GM23338 (cell line): ENCODE measurements around the gene BCCIP. TPM values are rescaled to one million over a fixed set of nuclear protein-coding genes. Genes with fewer than 3 reads are reported as not detected.

Experiments used
- ATAC-seq: fragments of 200-7000 bp; cut with Tn5 transposase; 3 replicates; pipeline ENCODE4 v1.9.1; 2020
- DNase-seq: peaks from one replicate; pipeline ENCODE4 v3.0.0-alpha.2; 2015; ENCODE audit warnings: low spot score
- H2AFZ ChIP-seq: fragments of 200-600 bp; sonication (generic); 2 replicates; pipeline ENCODE4 v1.8.0; 2016; ENCODE audit warnings: antibody characterized with exemption, mild to moderate bottlenecking, moderate library complexity
- H3F3A ChIP-seq: fragments of 200-600 bp; sonication (generic); replicated peaks from 2 replicates; pipeline ENCODE4 v1.8.0; 2017; ENCODE audit warnings: antibody characterized with exemption, mixed run types, low read depth
- H3K27ac ChIP-seq: fragments of 200-600 bp; sonication (generic); 2 replicates; pipeline ENCODE4 v1.6.1; 2016; ENCODE audit warnings: low read depth
- H3K27me3 ChIP-seq: fragments of 200-600 bp; sonication (generic); 2 replicates; pipeline ENCODE4 v1.8.0; 2016; ENCODE audit warnings: mild to moderate bottlenecking, mixed run types, moderate library complexity; ENCODE audit not compliant: insufficient read depth
- H3K36me3 ChIP-seq: fragments of 200-600 bp; sonication (generic); 2 replicates; pipeline ENCODE4 v1.8.0; 2016; ENCODE audit warnings: mild to moderate bottlenecking; ENCODE audit not compliant: insufficient read depth
- H3K4me1 ChIP-seq: fragments of 200-600 bp; sonication (generic); 2 replicates; pipeline ENCODE4 v1.8.0; 2016; ENCODE audit warnings: mild to moderate bottlenecking, moderate library complexity; ENCODE audit not compliant: insufficient read depth
- H3K4me2 ChIP-seq: fragments of 200-600 bp; sonication (generic); 2 replicates; pipeline ENCODE4 v1.7.1; 2017; ENCODE audit warnings: mixed run types
- H3K4me3 ChIP-seq: fragments of 200-600 bp; sonication (generic); 2 replicates; pipeline ENCODE4 v1.6.1; 2016; ENCODE audit warnings: mixed run types
- H3K79me2 ChIP-seq: fragments of 200-600 bp; sonication (generic); replicated peaks from 2 replicates; pipeline ENCODE4 v1.8.0; 2017; ENCODE audit warnings: mild to moderate bottlenecking; ENCODE audit not compliant: insufficient read depth
- H3K9me2 ChIP-seq: fragments of 200-600 bp; sonication (generic); 2 replicates; pipeline ENCODE4 v1.8.0; 2017; ENCODE audit not compliant: insufficient read depth
- H4K20me1 ChIP-seq: fragments of 200-600 bp; sonication (generic); replicated peaks from 2 replicates; pipeline ENCODE4 v1.8.0; 2017; ENCODE audit warnings: mild to moderate bottlenecking; ENCODE audit not compliant: insufficient read depth
- H3K27ac Mint-ChIP-seq: 2 replicates; pipeline ENCODE4 v1.8.0; 2020; ENCODE audit warnings: inconsistent platforms, mild to moderate bottlenecking, moderate library complexity, mixed read lengths
- H3K27me3 Mint-ChIP-seq: 3 replicates; pipeline ENCODE4 v1.8.0; 2022; ENCODE audit warnings: low read depth, mild to moderate bottlenecking, moderate library complexity, mixed read lengths, inconsistent platforms; ENCODE audit not compliant: insufficient read depth, poor library complexity
- H3K36me3 Mint-ChIP-seq: 3 replicates; pipeline ENCODE4 v1.8.0; 2021; ENCODE audit warnings: low read depth, mild to moderate bottlenecking, inconsistent platforms, moderate library complexity, mixed read lengths
- H3K4me1 Mint-ChIP-seq: 3 replicates; pipeline ENCODE4 v1.8.0; 2020; ENCODE audit warnings: mild to moderate bottlenecking, inconsistent platforms, mixed read lengths
- H3K4me3 Mint-ChIP-seq: 3 replicates; pipeline ENCODE4 v1.8.0; 2021; ENCODE audit warnings: moderate library complexity, mild to moderate bottlenecking, inconsistent platforms, mixed read lengths
- H3K9me3 Mint-ChIP-seq: 3 replicates; pipeline ENCODE4 v1.8.0; 2020; ENCODE audit warnings: moderate library complexity, mild to moderate bottlenecking, inconsistent platforms, mixed read lengths
- CREB1 ChIP-seq: fragments of 250-450 bp; sonication (Bioruptor Pico); IDR thresholded peaks from 2 replicates; pipeline ENCODE4 v1.5.0; 2020; ENCODE audit warnings: low read depth, mild to moderate bottlenecking, moderate library complexity
- CTCF ChIP-seq, 2 experiments: fragments of 200-600 bp in 1 of 2; sonication (generic) in 1 of 2; conservative IDR thresholded peaks; 2 replicates each; pipeline versions ENCODE4 v1.5.1 to v1.6.1; 2016 to 2017; ENCODE audit warnings: antibody characterized with exemption in 2 of 2, low read depth in 2 of 2, mild to moderate bottlenecking in 2 of 2, moderate library complexity in 1 of 2
- ETS1 ChIP-seq: IDR thresholded peaks from 2 replicates; pipeline ENCODE4 v1.6.1; 2016; ENCODE audit warnings: antibody characterized with exemption
- EZH2phosphoT487 ChIP-seq: fragments of 200-600 bp; sonication (generic); IDR thresholded peaks from one replicate; pipeline ENCODE4 v1.8.1; 2018; ENCODE audit warnings: antibody characterized with exemption; ENCODE audit not compliant: unreplicated experiment
- NANOG ChIP-seq: IDR thresholded peaks from 2 replicates; pipeline ENCODE4 v1.6.1; 2016; ENCODE audit warnings: antibody characterized with exemption, borderline replicate concordance
- POLR2AphosphoS5 ChIP-seq: IDR thresholded peaks from 2 replicates; pipeline ENCODE4 v1.6.1; 2016; ENCODE audit warnings: antibody characterized with exemption, low read depth
- ZNF114 ChIP-seq: fragments of 250-450 bp; sonication (Bioruptor Pico); IDR thresholded peaks from 2 replicates; pipeline ENCODE4 v1.5.0; 2020; ENCODE audit warnings: mild to moderate bottlenecking, moderate library complexity
- ZNF331 ChIP-seq: fragments of 250-450 bp; sonication (Bioruptor Pico); IDR thresholded peaks from 2 replicates; pipeline ENCODE4 v1.5.0; 2020; ENCODE audit warnings: low read depth, mild to moderate bottlenecking, moderate library complexity
- ZNF462 ChIP-seq: fragments of 250-450 bp; sonication (Bioruptor Pico); IDR thresholded peaks from 2 replicates; pipeline ENCODE4 v1.5.0; 2020; ENCODE audit warnings: mild to moderate bottlenecking, moderate library complexity
- polyA plus RNA-seq: library from polyadenylated mRNA; unstranded; fragments of >200 nt; fragmentation: Nextera tagmentation; extraction: Ambion mirVana; gene quantifications from 2 replicates; pipeline ENCODE4 v1.2.1, GENCODE V29; 2016
- total RNA-seq: library from RNA; depleted of rRNA; stranded (reverse); fragments of >200 nt; shearing (Covaris generic); gene quantifications from 2 replicates; pipeline ENCODE4 v1.2.3, GENCODE V29; 2014

The BCCIP gene
- total and polyA plus RNA-seq, 2 experiments from 2014 or later = 98.6 to 214 TPM

- no peaks in the 10 kb centered on the region for H3K9me2 ChIP-seq
- H3F3A ChIP-seq = no peaks in the 10 kb centered on the region
- Mint-ChIP-seq H3K27me3 (no peaks in the 10 kb centered on the region), H3K27ac (no peak overlapping the region), H3K4me1 (no peaks in the 10 kb centered on the region), H3K36me3 (no peaks in the 10 kb centered on the region), H3K9me3 (no peaks in the 10 kb centered on the region), H3K4me3 (no peak overlapping the region)
- DNase-seq = no peak
- TF ChIP-seq CREB1 (CRISPR knock-in tag) = no peak
- H3K27me3 ChIP-seq = no peaks in the 10 kb centered on the region
- H3K4me1 ChIP-seq = no peaks in the 10 kb centered on the region
- no peak for ATAC-seq
- no peaks in the 10 kb centered on the region; the same call in 1 of the 2 replicates for H3K36me3 ChIP-seq
- H4K20me1 ChIP-seq = no peaks in the 10 kb centered on the region
- H3K4me2 ChIP-seq = no peak overlapping the region
- H3K27ac ChIP-seq = no peak overlapping the region
- no peaks in the 10 kb centered on the region for H3K79me2 ChIP-seq
- H3K4me3 ChIP-seq = no peak overlapping the region
- H2AFZ ChIP-seq = no peak overlapping the region
These were observed 35.9 kb downstream of the BCCIP start for GRCh38 chr10:125859128-125859817.

- no peaks in the 10 kb centered on the region for H3K36me3 ChIP-seq
- H3K9me2 ChIP-seq = no peaks in the 10 kb centered on the region
- DNase-seq = no peak
- H3K4me3 Mint-ChIP-seq = no peak overlapping the region
- ATAC-seq = no peak
- no peaks in the 10 kb centered on the region for H3K9me3 Mint-ChIP-seq
- no peaks in the 10 kb centered on the region for H4K20me1 ChIP-seq
- no peaks in the 10 kb centered on the region for H3K79me2 ChIP-seq
- no peaks in the 10 kb centered on the region; the same call in 2 of the 3 replicates for H3K4me1 Mint-ChIP-seq
- H3F3A ChIP-seq = no peaks in the 10 kb centered on the region
- H3K27ac ChIP-seq = no peak overlapping the region
- no peaks in the 10 kb centered on the region for H3K27me3 Mint-ChIP-seq
- no peaks in the 10 kb centered on the region for H3K4me1 ChIP-seq
- H3K27me3 ChIP-seq = no peaks in the 10 kb centered on the region
- H3K36me3 Mint-ChIP-seq = 0 out of 3 replicates have a peak, but pooled peaks cover 3% of the 10 kb centered on the region
- no peak overlapping the region for H2AFZ ChIP-seq
- no peak for TF ChIP-seq ETS1
- no peak for TF ChIP-seq ZNF462 (CRISPR knock-in tag)
- no peak for TF ChIP-seq ZNF331 (CRISPR knock-in tag)
- TF ChIP-seq EZH2phosphoT487 = no peak
- no peak for TF ChIP-seq NANOG
- no peak for TF ChIP-seq CTCF (conservative IDR thresholded peaks at IDR 0.05; ENCODE audit: low read depth in 2 of 2)
- no peak for TF ChIP-seq ZNF114 (CRISPR knock-in tag)
- TF ChIP-seq POLR2AphosphoS5 = no peak
- H3K27ac Mint-ChIP-seq = no peak overlapping the region
- H3K4me3 ChIP-seq = no peak overlapping the region
- no peak overlapping the region for H3K4me2 ChIP-seq
These were observed 41.8 kb downstream of the BCCIP start for GRCh38 chr10:125865120-125865519.
